DOHH2 (cell line): ENCODE data around the gene NBEA.

Experiments used
- H3F3A ChIP-seq: fragments of 200-600 bp; sonication (generic), shearing (Covaris generic); 2 replicates; pipeline ENCODE4 v1.6.0; 2016; ENCODE audit warnings: antibody characterized with exemption, mild to moderate bottlenecking; ENCODE audit not compliant: control insufficient read depth, insufficient read depth
- H3K27ac ChIP-seq: fragments of 200-600 bp; sonication (generic); 2 replicates; pipeline ENCODE4 v1.5.1; 2014; ENCODE audit warnings: low read depth, mild to moderate bottlenecking, low read length, moderate library complexity
- H3K27me3 ChIP-seq: fragments of 200-600 bp; sonication (generic); 2 replicates; pipeline ENCODE4 v1.6.1; 2014; ENCODE audit warnings: mild to moderate bottlenecking, low read length, mixed read lengths; ENCODE audit not compliant: control insufficient read depth
- H3K36me3 ChIP-seq: fragments of 200-600 bp; sonication (generic); 2 replicates; pipeline ENCODE4 v1.6.1; 2014; ENCODE audit warnings: mild to moderate bottlenecking, low read length, moderate library complexity, mixed read lengths; ENCODE audit not compliant: control insufficient read depth
- H3K4me1 ChIP-seq: fragments of 200-600 bp; sonication (generic); 2 replicates; pipeline ENCODE4 v1.6.1; 2014; ENCODE audit warnings: mild to moderate bottlenecking, low read length, mixed read lengths; ENCODE audit not compliant: control insufficient read depth
- H3K4me2 ChIP-seq: fragments of 200-600 bp; sonication (generic); 2 replicates; pipeline ENCODE4 v1.6.0; 2014; ENCODE audit warnings: mild to moderate bottlenecking, low read length, moderate library complexity
- H3K4me3 ChIP-seq: fragments of 200-600 bp; sonication (generic); 2 replicates; pipeline ENCODE4 v1.5.1; 2014; ENCODE audit warnings: mild to moderate bottlenecking, low read length, mixed read lengths
- H3K79me2 ChIP-seq: fragments of 200-600 bp; sonication (generic); 2 replicates; pipeline ENCODE4 v1.6.1; 2014; ENCODE audit warnings: mild to moderate bottlenecking, low read length, mixed read lengths; ENCODE audit not compliant: control insufficient read depth
- H3K9me2 ChIP-seq: fragments of 200-600 bp; sonication (generic); replicated peaks from 2 replicates; pipeline ENCODE4 v1.6.1; 2014; ENCODE audit warnings: mild to moderate bottlenecking, low read length, mixed read lengths; ENCODE audit not compliant: control insufficient read depth
- H3K9me3 ChIP-seq: fragments of 200-600 bp; sonication (generic); 2 replicates; pipeline ENCODE4 v1.6.1; 2014; ENCODE audit warnings: antibody characterized with exemption, low read length, mixed read lengths; ENCODE audit not compliant: control insufficient read depth, insufficient read depth
- H4K20me1 ChIP-seq: fragments of 200-600 bp; sonication (generic); 2 replicates; pipeline ENCODE4 v1.6.0; 2014; ENCODE audit warnings: low read depth, mild to moderate bottlenecking, antibody characterized with exemption, low read length, moderate library complexity; ENCODE audit not compliant: control insufficient read depth, insufficient read depth
- EZH2phosphoT487 ChIP-seq: fragments of 200-600 bp; sonication (generic); IDR thresholded peaks from 2 replicates; pipeline ENCODE4 v1.6.1; 2017; ENCODE audit warnings: borderline replicate concordance, mild to moderate bottlenecking, antibody characterized with exemption, low read length, moderate library complexity, mixed read lengths
- TF ChIP-seq, protein P1 (sequence below): fragments of 200-600 bp; sonication (generic); IDR thresholded peaks from one replicate; pipeline ENCODE4 v1.5.1; 2014; ENCODE audit warnings: antibody characterized with exemption, mild to moderate bottlenecking, low read depth, low read length; ENCODE audit not compliant: poor library complexity, severe bottlenecking

Gene NBEA

DNA sequence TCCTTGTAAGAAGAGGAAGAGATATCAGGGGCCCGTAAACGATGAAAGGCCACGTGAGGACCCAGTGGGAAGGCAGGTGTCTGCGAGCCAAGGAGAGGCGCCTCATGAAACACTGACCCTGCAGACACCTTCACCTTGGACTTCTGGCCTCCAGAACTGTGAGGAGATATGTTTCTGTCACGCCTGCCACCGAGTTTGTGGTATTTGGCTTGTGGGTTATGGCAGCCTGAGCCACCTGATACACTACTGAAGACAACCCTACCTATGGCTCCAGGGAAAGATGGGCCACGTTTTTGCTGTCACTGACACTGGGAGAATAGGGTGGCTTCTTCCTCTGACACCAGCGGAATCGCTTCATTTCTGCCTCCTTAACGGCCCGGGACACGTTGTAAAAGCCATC lies 752.0 kb downstream of the NBEA start:
- Histone ChIP-seq H3K27ac (no peak overlapping the region), H4K20me1 (no peaks in the 10 kb centered on the region), H3K9me2 (no peaks in the 10 kb centered on the region), H3K4me1 (no peaks in the 10 kb centered on the region), H3K4me2 (no peak overlapping the region), H3K4me3 (no peak overlapping the region), H3K79me2 (no peaks in the 10 kb centered on the region), H3K36me3 (no peaks in the 10 kb centered on the region), H3K27me3 (no peaks in the 10 kb centered on the region), H3F3A (no peaks in the 10 kb centered on the region), H3K9me3 (no peaks in the 10 kb centered on the region)
- TF ChIP-seq EZH2phosphoT487 = no peak
- TF ChIP-seq, protein P1, sequence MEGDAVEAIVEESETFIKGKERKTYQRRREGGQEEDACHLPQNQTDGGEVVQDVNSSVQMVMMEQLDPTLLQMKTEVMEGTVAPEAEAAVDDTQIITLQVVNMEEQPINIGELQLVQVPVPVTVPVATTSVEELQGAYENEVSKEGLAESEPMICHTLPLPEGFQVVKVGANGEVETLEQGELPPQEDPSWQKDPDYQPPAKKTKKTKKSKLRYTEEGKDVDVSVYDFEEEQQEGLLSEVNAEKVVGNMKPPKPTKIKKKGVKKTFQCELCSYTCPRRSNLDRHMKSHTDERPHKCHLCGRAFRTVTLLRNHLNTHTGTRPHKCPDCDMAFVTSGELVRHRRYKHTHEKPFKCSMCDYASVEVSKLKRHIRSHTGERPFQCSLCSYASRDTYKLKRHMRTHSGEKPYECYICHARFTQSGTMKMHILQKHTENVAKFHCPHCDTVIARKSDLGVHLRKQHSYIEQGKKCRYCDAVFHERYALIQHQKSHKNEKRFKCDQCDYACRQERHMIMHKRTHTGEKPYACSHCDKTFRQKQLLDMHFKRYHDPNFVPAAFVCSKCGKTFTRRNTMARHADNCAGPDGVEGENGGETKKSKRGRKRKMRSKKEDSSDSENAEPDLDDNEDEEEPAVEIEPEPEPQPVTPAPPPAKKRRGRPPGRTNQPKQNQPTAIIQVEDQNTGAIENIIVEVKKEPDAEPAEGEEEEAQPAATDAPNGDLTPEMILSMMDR = no peak

- TF ChIP-seq EZH2phosphoT487 = no peak
- TF ChIP-seq, protein P1 = no peak
- no peaks in the 10 kb centered on the region for H3K36me3 ChIP-seq
- no peak overlapping the region for H3K4me2 ChIP-seq
Observed at GRCh38 chr13:35694549-35695447, 752.7 kb downstream of the NBEA start.

GRCh38 chr13:35695448-35695770 lies 753.3 kb downstream of the NBEA start:
- H3K27me3 ChIP-seq = no peaks in the 10 kb centered on the region
- no peaks in the 10 kb centered on the region for H3K36me3 ChIP-seq
- H3K4me1 ChIP-seq = no peaks in the 10 kb centered on the region
- no peak for TF ChIP-seq EZH2phosphoT487
- TF ChIP-seq, protein P1 = no peak
- H3K27ac ChIP-seq = no peak overlapping the region
- H3K9me3 ChIP-seq = no peaks in the 10 kb centered on the region
- H3K9me2 ChIP-seq = no peaks in the 10 kb centered on the region
- H3K4me2 ChIP-seq = no peak overlapping the region
- no peak overlapping the region for H3K4me3 ChIP-seq
- no peaks in the 10 kb centered on the region for H3K79me2 ChIP-seq
- no peaks in the 10 kb centered on the region for H4K20me1 ChIP-seq
- no peaks in the 10 kb centered on the region for H3F3A ChIP-seq

More at GRCh38 chr13:35694549-35695447, 752.7 kb downstream of the NBEA start:
- H3K27me3 ChIP-seq = no peaks in the 10 kb centered on the region
- no peaks in the 10 kb centered on the region for H3K9me2 ChIP-seq
- no peaks in the 10 kb centered on the region for H3K9me3 ChIP-seq
- no peaks in the 10 kb centered on the region for H4K20me1 ChIP-seq
- no peaks in the 10 kb centered on the region for H3F3A ChIP-seq
- H3K4me1 ChIP-seq = no peaks in the 10 kb centered on the region
- H3K79me2 ChIP-seq = no peaks in the 10 kb centered on the region
- no peak overlapping the region for H3K4me3 ChIP-seq
- H3K27ac ChIP-seq = no peak overlapping the region
